B cell (primary cell): Measurements from ENCODE around the gene COPS7B.

Source experiments
- EZH2 ChIP-seq: IDR thresholded peaks from 2 replicates; pipeline ENCODE4 v1.6.1; 2012; ENCODE audit warnings: borderline replicate concordance, low read depth, mild to moderate bottlenecking, moderate library complexity, low read length; ENCODE audit not compliant: insufficient read depth, poor library complexity, severe bottlenecking
- TF ChIP-seq, protein P1 (sequence below): fragments of 200-600 bp; IDR thresholded peaks from one replicate; pipeline ENCODE4 v1.8.0; 2022; ENCODE audit warnings: antibody characterized with exemption, mild to moderate bottlenecking

DNA sequence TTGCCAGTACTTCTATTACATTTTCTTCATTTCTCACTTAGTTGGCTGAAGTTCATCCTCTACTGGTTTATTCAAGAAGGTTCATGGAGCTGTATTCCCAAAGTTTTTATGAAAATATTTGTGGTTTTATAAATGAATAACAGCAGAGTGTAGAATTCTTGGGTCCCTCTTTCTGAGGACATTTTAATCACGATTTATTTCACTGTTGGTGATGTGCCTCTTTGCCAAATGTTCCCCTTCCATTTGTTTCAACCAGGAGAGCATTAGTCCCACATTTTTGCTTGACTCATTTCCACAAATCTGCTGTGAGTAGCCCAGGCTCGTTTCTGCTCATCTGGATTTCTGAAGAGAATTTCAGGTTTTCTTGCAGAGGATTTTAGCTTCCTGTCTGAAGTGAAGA lies 20.8 kb downstream of the COPS7B start:
- TF ChIP-seq EZH2: no peak
- TF ChIP-seq, protein P1, sequence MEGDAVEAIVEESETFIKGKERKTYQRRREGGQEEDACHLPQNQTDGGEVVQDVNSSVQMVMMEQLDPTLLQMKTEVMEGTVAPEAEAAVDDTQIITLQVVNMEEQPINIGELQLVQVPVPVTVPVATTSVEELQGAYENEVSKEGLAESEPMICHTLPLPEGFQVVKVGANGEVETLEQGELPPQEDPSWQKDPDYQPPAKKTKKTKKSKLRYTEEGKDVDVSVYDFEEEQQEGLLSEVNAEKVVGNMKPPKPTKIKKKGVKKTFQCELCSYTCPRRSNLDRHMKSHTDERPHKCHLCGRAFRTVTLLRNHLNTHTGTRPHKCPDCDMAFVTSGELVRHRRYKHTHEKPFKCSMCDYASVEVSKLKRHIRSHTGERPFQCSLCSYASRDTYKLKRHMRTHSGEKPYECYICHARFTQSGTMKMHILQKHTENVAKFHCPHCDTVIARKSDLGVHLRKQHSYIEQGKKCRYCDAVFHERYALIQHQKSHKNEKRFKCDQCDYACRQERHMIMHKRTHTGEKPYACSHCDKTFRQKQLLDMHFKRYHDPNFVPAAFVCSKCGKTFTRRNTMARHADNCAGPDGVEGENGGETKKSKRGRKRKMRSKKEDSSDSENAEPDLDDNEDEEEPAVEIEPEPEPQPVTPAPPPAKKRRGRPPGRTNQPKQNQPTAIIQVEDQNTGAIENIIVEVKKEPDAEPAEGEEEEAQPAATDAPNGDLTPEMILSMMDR: no peak
